Measurements from ENCODE around the gene CHST15.

The CHST15 gene

DNA sequence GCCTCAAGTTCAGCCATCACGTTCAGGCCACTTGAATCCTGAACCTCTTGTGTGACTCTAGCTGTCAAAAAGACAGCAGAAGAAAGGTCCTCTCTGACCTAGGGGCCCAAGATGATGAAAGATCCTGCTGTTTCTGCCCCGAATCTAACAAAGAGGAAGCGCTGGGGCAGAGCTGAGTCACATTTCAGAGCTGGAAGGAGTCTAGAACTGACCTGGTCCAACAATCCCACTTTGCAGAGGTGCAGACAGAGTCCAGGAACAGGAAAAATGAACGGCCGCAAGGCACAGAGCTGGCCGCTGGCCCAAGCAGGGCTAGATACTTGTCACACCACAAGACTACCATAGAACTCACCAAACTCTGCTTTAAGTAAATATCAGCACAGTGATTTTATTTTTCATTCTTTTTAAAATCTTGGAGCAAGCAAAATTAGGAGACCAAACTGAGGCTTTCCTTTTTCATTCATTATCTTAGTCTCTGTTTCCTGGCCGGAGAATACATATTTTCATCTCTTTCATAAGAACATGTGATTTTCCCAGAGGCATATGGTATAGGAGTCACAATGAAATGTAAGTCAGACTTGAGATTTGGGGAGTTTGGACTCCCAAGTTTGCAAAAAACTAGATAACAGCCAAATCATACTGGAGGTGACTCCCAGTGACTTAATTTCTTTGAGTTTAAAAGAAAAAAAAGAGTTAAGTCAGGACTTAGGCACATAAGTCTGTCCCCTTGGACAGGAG lies 52.8 kb downstream of the CHST15 start:
- no peak overlapping the region for H3K4me2 ChIP-seq
- no peak overlapping the region for H3K9ac ChIP-seq
- H3K79me2 ChIP-seq (ENCODE audit: insufficient read depth, low read depth) = peaks cover 24% of the 10 kb centered on the region
- peaks cover 62% of the 10 kb centered on the region for H3K4me1 ChIP-seq (ENCODE audit: low read depth, poor library complexity, severe bottlenecking)
- no peak overlapping the region; the same call in 1 of the 2 replicates for H3K27ac ChIP-seq
- H4K20me1 ChIP-seq (ENCODE audit: insufficient read depth) = no peaks in the 10 kb centered on the region
- TF ChIP-seq, protein P1, sequence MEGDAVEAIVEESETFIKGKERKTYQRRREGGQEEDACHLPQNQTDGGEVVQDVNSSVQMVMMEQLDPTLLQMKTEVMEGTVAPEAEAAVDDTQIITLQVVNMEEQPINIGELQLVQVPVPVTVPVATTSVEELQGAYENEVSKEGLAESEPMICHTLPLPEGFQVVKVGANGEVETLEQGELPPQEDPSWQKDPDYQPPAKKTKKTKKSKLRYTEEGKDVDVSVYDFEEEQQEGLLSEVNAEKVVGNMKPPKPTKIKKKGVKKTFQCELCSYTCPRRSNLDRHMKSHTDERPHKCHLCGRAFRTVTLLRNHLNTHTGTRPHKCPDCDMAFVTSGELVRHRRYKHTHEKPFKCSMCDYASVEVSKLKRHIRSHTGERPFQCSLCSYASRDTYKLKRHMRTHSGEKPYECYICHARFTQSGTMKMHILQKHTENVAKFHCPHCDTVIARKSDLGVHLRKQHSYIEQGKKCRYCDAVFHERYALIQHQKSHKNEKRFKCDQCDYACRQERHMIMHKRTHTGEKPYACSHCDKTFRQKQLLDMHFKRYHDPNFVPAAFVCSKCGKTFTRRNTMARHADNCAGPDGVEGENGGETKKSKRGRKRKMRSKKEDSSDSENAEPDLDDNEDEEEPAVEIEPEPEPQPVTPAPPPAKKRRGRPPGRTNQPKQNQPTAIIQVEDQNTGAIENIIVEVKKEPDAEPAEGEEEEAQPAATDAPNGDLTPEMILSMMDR (conservative IDR thresholded peaks at IDR 0.05; ENCODE audit: low read depth, low read length) = no peak
- H3K36me3 ChIP-seq (ENCODE audit: insufficient read depth) = peaks cover 8% of the 10 kb centered on the region; the same call in 1 of the 2 replicates
- H3K27me3 ChIP-seq (ENCODE audit: insufficient read depth, low read depth) = no peaks in the 10 kb centered on the region
- no peak overlapping the region for H2AFZ ChIP-seq (ENCODE audit: low read depth)
- H3K4me3 ChIP-seq (IDR thresholded peaks at IDR 0.05; ENCODE audit: insufficient read depth, low read depth, low read length) = no peak overlapping the region

DNA sequence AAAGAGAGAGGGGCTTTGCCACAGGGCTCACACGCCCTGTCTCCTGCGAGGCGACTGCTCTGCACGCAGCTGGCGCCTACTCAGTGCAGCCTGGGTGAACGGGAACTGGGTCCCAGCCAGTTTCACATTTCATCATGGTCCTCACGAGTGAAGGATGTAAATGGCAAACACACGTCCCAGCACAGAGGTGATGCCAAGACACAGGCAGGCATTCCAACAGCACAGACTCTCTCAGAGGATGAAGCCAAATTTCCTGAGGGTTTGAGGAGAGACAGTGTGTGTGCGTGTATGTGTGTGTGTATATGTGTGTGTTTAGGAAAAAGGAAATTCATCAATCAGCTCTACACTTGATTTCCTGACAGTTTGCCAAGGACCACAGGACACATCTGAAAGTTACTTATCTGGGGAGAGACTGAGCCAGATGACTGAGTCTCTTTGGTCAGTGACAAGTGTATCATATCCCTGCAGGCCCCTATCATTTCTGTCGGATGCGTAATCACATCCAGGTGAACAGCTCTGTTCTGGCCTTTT lies 53.9 kb downstream of the CHST15 start:
- no peaks in the 10 kb centered on the region for H3K27me3 ChIP-seq (ENCODE audit: insufficient read depth, low read depth)
- peaks cover 6% of the 10 kb centered on the region; the same call in 1 of the 2 replicates for H3K36me3 ChIP-seq (ENCODE audit: insufficient read depth)
- H2AFZ ChIP-seq (ENCODE audit: low read depth) = no peak overlapping the region
- TF ChIP-seq, protein P1 (conservative IDR thresholded peaks at IDR 0.05; ENCODE audit: low read depth, low read length) = no peak
- no peak overlapping the region for H3K9ac ChIP-seq
- H4K20me1 ChIP-seq (ENCODE audit: insufficient read depth) = no peaks in the 10 kb centered on the region
- peaks cover 67% of the 10 kb centered on the region for H3K4me1 ChIP-seq (ENCODE audit: low read depth, poor library complexity, severe bottlenecking)
- H3K27ac ChIP-seq = peak overlapping the region; percentile 6; the same call in 1 of the 2 replicates
- no peak overlapping the region for H3K4me3 ChIP-seq (IDR thresholded peaks at IDR 0.05; ENCODE audit: insufficient read depth, low read depth, low read length)
- no peak overlapping the region for H3K4me2 ChIP-seq
- peaks cover 15% of the 10 kb centered on the region; the same call in 1 of the 2 replicates for H3K79me2 ChIP-seq (ENCODE audit: insufficient read depth, low read depth)

GRCh38 chr10:124037784-124038183 lies 55.6 kb downstream of the CHST15 start:
- TF ChIP-seq, protein P1 (conservative IDR thresholded peaks at IDR 0.05; ENCODE audit: low read depth, low read length) = no peak
- peaks cover 67% of the 10 kb centered on the region for H3K4me1 ChIP-seq (ENCODE audit: low read depth, poor library complexity, severe bottlenecking)
- H3K36me3 ChIP-seq (ENCODE audit: insufficient read depth) = peaks cover 6% of the 10 kb centered on the region; the same call in 1 of the 2 replicates
- no peak overlapping the region for H3K9ac ChIP-seq
- H3K27ac ChIP-seq = no peak overlapping the region; the same call in 1 of the 2 replicates
- H3K4me3 ChIP-seq (IDR thresholded peaks at IDR 0.05; ENCODE audit: insufficient read depth, low read depth, low read length) = no peak overlapping the region
- H3K4me2 ChIP-seq = no peak overlapping the region
- H2AFZ ChIP-seq (ENCODE audit: low read depth) = no peak overlapping the region
- no peaks in the 10 kb centered on the region for H3K27me3 ChIP-seq (ENCODE audit: insufficient read depth, low read depth)
- 0 out of 2 replicates have a peak, but pooled peaks cover 7% of the 10 kb centered on the region for H3K79me2 ChIP-seq (ENCODE audit: insufficient read depth, low read depth)
- H4K20me1 ChIP-seq (ENCODE audit: insufficient read depth) = no peaks in the 10 kb centered on the region

DNA sequence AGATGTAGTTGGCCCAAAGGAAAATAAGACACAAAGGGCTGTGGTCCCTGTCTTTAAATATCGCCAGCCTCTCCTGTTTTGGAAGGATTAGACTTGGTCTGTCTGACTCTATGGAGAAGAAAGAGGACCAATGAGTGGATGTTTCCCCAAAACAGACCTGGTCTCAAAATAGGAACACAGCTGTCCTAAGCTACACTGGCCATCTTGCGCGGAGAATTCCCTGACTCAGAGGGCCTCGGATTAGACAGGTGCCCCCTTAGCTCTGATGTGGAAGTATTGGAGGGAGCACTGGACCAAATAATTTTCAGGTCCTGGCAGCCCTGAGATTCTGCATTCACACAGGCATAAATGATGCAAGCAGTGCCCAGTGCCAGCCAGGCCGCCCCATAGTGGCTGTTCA lies 56.1 kb downstream of the CHST15 start:
- Histone ChIP-seq H4K20me1 (ENCODE audit: insufficient read depth) (no peaks in the 10 kb centered on the region), H3K4me3 (IDR thresholded peaks at IDR 0.05; ENCODE audit: insufficient read depth, low read depth, low read length) (no peak overlapping the region), H2AFZ (ENCODE audit: low read depth) (no peak overlapping the region), H3K4me1 (ENCODE audit: low read depth, poor library complexity, severe bottlenecking) (peaks cover 66% of the 10 kb centered on the region), H3K79me2 (ENCODE audit: insufficient read depth, low read depth) (peaks cover 7% of the 10 kb centered on the region; the same call in 1 of the 2 replicates), H3K27ac (no peak overlapping the region; the same call in 1 of the 2 replicates), H3K4me2 (no peak overlapping the region), H3K9ac (no peak overlapping the region), H3K27me3 (ENCODE audit: insufficient read depth, low read depth) (no peaks in the 10 kb centered on the region), H3K36me3 (ENCODE audit: insufficient read depth) (peaks cover 6% of the 10 kb centered on the region; the same call in 1 of the 2 replicates)
- TF ChIP-seq, protein P1 (conservative IDR thresholded peaks at IDR 0.05; ENCODE audit: low read depth, low read length) = no peak
